ENCODE measurements around the gene KLHL35. TPM values are rescaled to one million over a fixed set of nuclear protein-coding genes. Genes with fewer than 3 reads are reported as not detected.

The KLHL35 gene
- total RNA-seq, 1 donor: 1.3 TPM

GRCh38 chr11:75373201-75373600, 59.8 kb downstream of the KLHL35 start:
- H3K4me3 ChIP-seq (ENCODE audit: low read depth, low read length): no peak overlapping the region
- DNase-seq (ENCODE audit: low read depth): no peak
- no peak for TF ChIP-seq CTCF (IDR thresholded peaks at IDR 0.05; ENCODE audit: insufficient read depth, low read depth, low read length)

Small RNAs within 50 kb of the gene (small RNA-seq; reads per million reads assigned to genes)
- not detected for gene SNORD15A
- gene SNORD15B: 9,274 reads per million, percentile 100 among the genes with 10 or more reads in this experiment

Other genes with a start within 250 kb of the KLHL35 start
- gene TPBGL, start 192.4 kb downstream of the KLHL35 start, total RNA-seq: not detected in 2 replicates
- 27.1 and 33.2 TPM in 2 replicates for gene ARRB1, start 81.5 kb downstream of the KLHL35 start, total RNA-seq
- gene RPS3, start 33.7 kb downstream of the KLHL35 start, total RNA-seq: 1,703 and 1,758 TPM in 2 replicates
- 9.5 and 10.3 TPM in 2 replicates for gene GDPD5, start 92.7 kb upstream of the KLHL35 start, total RNA-seq
- 1,336 and 1,367 TPM in 2 replicates for gene SERPINH1, start 129.1 kb upstream of the KLHL35 start, total RNA-seq
- gene MAP6, start 235.8 kb upstream of the KLHL35 start, total RNA-seq: 2.9 and 3.0 TPM in 2 replicates

All from fibroblast of villous mesenchyme (primary cell).